H1 (cell line): Measurements from ENCODE around the gene PKD1L1. TPM values are rescaled to one million over a fixed set of nuclear protein-coding genes. Genes with fewer than 3 reads are reported as not detected.

Experiments used
- BCL11A ChIP-seq, 2 experiments: IDR thresholded peaks; one replicate each; pipeline ENCODE4 v1.6.1; 2011; ENCODE audit warnings: low read depth in 2 of 2, low read length in 2 of 2, mild to moderate bottlenecking in 2 of 2
- CTCF ChIP-seq, 3 experiments: IDR thresholded peaks; 1 replicate in 2 of 3; 2 replicates in 1 of 3; pipeline versions ENCODE4 v1.5.1 to v1.6.1; 2011; ENCODE audit warnings: low read length in 3 of 3, mild to moderate bottlenecking in 3 of 3, inconsistent platforms in 2 of 3, low read depth in 1 of 3, moderate library complexity in 1 of 3; ENCODE audit not compliant: insufficient read depth in 1 of 3; ENCODE audit errors: control extremely low read depth in 1 of 3
- KDM5A ChIP-seq: fragments of 200-600 bp; IDR thresholded peaks from 2 replicates; pipeline ENCODE4 v1.7.1; 2012; ENCODE audit warnings: mild to moderate bottlenecking, low read length, inconsistent platforms, mixed read lengths
- USF2 ChIP-seq: IDR thresholded peaks from 2 replicates; pipeline ENCODE4 v1.6.1; 2011; ENCODE audit warnings: low read length, improper control_type of control experiment
- polyA plus RNA-seq, 7 experiments: library from polyadenylated mRNA; depleted of rRNA in 3 of 7; stranded (reverse) in 5 of 7; unstranded in 2 of 7; fragments of >200 nt in 5 of 7; fragments of 200-250 nt in 2 of 7; gene quantifications; 1 replicate in 5 of 7; 2 replicates in 1 of 7; 4 replicates in 1 of 7; pipeline versions ENCODE4 v1.2.1 to v1.2.3, GENCODE V29; 2011 to 2013; ENCODE audit warnings: missing spikeins in 2 of 7, mixed read lengths in 2 of 7
- total RNA-seq: library from RNA; stranded (reverse); fragmentation: NEBNext Ultra II Directional; extraction: Animal tissue kit (Norgen Biotek cat#: 25700); gene quantifications from 2 replicates; pipeline ENCODE4 v1.2.1, GENCODE V29; 2021

The PKD1L1 gene
- total and polyA plus RNA-seq, 2 of the 8 experiments (the other 6 are each of a cell fraction or from before 2014, with no cell fraction given), result 0.22 to 0.35 TPM

DNA sequence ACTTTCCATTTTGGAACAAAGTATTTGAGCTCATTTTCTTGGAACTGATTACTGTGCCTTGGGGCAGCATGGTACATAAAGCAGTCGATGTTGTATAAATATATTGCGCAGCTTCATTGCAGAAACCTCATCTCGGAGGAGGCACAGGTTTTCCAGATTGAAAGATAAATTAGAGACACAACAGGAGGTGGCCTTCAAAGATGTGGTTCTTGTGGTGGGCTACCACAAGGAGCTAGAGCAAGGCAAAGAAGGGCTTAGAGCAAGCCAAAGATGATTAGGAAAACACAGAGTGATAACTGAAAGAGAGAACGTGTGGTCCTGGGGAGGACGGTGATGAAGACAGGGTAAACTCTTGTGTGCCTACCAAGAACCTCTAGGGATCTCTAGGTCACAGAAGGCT, 197.2 kb downstream of the PKD1L1 start (continued):
- TF ChIP-seq BCL11A (IDR thresholded peaks at IDR 0.05; ENCODE audit: low read depth in 2 of 2, low read length in 2 of 2), result no peak
- TF ChIP-seq CTCF (IDR thresholded peaks at IDR 0.05; ENCODE audit: control extremely low read depth in 1 of 3, insufficient read depth in 1 of 3, low read depth in 1 of 3, low read length in 3 of 3), result no peak
- no peak for TF ChIP-seq KDM5A
- TF ChIP-seq USF2, result no peak
